ENCODE data around the gene MYADM.

DNA sequence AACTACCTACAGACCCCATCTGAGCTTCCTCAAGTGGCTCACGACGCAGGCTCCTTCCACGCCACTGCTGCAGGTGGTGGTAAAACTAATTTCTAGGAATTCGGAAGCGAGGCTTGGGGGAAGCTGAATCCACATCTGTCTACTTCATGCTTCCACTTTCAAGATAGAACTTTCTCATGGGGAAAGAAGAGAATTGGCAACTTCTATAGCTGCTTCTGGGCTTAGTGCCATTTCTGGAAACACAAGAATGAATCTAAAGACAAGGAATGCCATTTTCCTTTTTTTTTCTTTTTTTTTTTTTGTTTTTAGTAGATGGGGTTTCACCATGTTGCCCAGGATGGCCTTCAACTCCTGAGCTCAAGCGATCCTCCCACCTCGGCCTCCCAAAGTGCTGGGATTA lies 40.8 kb upstream of the MYADM start:
- TF ChIP-seq POLR2A (IDR thresholded peaks at IDR 0.05; ENCODE audit: low read length) (no peak), GATA1 (IDR thresholded peaks at IDR 0.05; ENCODE audit: low read depth, low read length) (no peak)
